Fibroblast of skin of back (primary cell): Measurements from ENCODE around the gene NET1. TPM values are rescaled to one million over a fixed set of nuclear protein-coding genes. Genes with fewer than 3 reads are reported as not detected.
"Not testable (repeated sequence)": the region's sequence is repeated elsewhere in the genome, so short reads cannot be mapped to it uniquely, and the experiment has no call there.

Experiments
- DNase-seq: peaks from one replicate; pipeline ENCODE4 v3.0.0-alpha.2; 2013
- polyA plus RNA-seq, 2 experiments: library from polyadenylated mRNA; unstranded; fragments of 120-200 nt; gene quantifications; one replicate each; pipeline ENCODE4 v1.2.1, GENCODE V29; 2013; ENCODE audit not compliant: insufficient read length in 2 of 2

NET1 gene
- 17.9 TPM for polyA plus RNA-seq (2013, experiment 1 of 2; ENCODE audit: insufficient read length)
- 8.8 TPM for polyA plus RNA-seq (2013, experiment 2 of 2; ENCODE audit: insufficient read length)

DNA sequence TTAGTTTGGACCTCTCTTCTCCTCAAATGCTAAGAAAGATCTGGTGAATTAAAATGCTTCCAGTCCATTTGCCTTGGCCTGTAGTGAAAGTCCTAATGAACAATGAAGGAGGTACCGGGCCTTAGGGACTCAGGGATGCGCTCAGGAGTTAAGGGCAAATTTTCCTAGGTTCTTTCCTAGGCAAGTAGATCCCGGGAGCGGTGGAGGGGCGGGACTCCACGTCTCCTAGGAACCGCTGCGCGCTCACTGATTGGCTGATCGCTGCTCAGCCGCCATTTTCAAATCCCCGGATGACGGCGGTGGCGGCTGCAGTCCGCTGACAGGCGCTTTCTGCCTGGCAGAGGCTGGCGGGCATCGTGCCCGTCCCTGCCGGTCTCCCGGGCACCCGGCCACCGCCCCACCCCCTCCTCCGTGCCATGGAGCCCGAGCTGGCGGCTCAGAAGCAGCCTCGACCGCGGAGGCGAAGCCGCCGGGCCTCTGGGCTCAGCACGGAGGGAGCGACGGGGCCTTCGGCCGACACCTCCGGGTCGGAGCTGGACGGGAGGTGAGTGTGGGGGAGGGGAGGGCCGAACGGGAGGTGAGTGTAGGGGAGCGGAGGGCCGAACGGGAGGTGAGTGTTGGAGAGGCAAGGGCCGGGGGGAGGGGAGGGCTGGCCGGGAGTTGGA, at the start of gene NET1:
TSS of gene NET1 (plus strand) at position 281 of the 665 bp plus-strand sequence. CDS start at position 417, 136 bp downstream.
- DNase-seq, result peak; percentile 83

GRCh38 chr10:5362873-5363272, 49.5 kb upstream of the NET1 start:
- DNase-seq, result no peak

GRCh38 chr10:5364374-5364773, 48.0 kb upstream of the NET1 start:
- DNase-seq, result no peak

GRCh38 chr10:5364890-5365338, 47.4 kb upstream of the NET1 start, which contains the start of gene UCN3:
TSS of gene UCN3 (plus strand) at chr10:5364966. CDS start at chr10:5373721, 8,755 bp downstream.
- DNase-seq, result no peak

DNA sequence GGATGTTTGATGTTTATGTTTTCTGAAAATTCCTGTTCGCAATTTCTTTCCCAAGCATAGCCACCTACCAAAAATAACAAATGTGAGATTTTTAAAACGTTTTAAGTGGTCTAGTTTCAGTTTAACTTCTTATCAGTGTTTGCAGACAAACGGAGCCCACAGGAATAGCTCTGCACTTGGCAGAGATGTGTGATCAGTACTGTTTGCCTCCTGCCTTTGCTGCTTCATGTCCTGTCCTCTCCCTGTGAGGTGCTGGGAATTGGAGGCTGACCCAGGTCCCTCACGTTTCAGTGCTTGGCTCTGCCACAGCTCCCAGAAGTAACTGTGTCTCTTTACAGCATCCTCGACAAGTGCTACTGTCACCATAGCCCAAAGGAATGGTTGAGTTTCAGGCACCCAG, 46.4 kb upstream of the NET1 start:
- DNase-seq, result no peak

DNA sequence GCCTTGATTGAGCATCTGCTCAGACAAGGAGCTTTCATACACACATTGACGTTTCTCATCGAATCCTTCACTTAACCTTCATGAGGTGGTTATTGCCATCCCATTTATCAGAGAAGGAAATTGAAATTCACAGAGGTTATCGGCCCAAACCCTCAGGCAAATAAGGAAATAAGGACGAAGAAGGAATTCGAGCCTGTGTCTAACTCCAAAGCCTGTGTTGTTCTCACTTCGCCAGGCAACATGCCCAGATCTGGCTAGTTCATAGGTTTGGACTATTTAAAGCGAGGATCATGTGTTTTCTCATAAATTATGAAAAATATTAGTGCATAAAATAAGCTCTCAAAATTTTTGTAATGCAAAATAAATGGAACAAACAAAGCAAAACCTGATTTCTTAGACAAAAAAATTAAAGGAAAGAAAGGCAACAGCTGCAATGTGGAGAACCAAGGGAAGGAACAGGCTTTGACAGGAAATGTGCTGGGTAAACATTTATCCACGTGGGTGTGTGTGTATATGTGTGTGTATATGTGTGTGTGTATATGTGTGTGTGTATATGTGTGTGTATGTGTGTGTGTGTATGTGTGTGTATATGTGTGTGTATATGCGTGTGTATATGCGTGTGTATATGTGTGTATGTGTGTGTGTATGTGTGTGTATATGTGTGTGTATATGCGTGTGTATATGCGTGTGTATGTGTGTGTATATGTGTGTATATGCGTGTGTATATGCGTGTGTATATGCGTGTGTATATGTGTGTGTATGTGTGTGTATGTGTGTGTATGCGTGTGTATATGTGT, 42.8 kb upstream of the NET1 start:
- DNase-seq, result no peak

DNA sequence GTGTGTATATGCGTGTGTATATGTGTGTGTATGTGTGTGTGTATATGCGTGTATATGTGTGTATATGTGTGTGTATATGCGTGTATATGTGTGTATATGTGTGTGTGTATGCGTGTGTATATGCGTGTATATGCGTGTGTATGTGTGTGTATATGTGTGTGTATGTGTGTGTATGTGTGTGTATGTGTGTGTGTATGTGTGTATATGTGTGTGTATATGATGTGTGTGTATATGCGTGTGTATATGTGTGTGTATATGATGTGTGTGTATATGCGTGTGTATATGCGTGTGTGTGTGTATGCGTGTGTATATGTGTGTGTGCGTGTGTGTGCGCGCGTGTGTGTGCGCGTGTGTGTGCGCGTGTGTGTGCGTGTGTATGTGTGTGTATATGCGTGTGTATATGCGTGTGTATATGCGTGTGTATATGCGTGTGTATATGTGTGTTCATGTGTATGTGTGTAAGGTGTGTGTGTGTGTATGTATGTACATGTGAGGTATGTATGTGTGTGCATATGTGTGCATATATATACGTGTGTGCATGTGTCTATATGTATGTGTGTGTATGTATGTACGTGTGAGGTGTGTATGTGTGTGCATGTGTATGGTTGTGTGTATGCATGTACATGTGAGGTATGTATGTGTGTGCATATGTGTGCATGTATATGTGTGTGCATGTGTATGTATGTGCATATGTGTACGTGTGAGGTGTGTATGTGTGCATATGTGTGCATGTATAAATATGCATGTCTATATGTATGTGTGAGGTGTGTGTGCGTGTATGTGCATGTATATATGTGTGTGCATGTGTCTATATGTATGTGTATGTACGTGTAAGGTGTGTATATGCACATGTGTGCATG, 41.6 kb upstream of the NET1 start:
- DNase-seq, result no peak

DNA sequence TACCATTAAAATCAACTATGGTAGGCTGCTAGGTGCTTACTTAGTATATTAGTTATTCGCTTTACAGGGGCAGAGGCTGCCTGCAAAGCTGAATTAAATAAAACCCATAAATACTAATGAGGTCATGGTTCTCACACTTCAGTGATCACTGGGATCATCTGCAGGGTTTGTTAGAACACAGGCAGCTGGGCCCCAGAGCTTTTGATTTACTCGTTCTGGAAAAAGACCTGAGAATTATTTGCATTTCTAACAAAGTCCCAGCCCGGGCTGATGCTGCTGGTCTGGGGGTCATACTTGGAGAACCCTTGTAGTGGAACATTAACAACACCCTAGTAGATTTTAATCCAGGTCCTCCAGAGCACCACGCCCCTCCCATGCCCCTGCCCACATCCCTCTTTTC, 39.0 kb upstream of the NET1 start:
- DNase-seq, result no peak

GRCh38 chr10:5373891-5374611, 38.3 kb upstream of the NET1 start:
- no peak for DNase-seq

- no peak for DNase-seq
Measured at GRCh38 chr10:5376450-5376849, 35.9 kb upstream of the NET1 start.

GRCh38 chr10:5379202-5379601, 33.2 kb upstream of the NET1 start:
- not testable (repeated sequence) for DNase-seq

- DNase-seq, result not testable (repeated sequence)
Measured at GRCh38 chr10:5380395-5380794, 32.0 kb upstream of the NET1 start.

DNA sequence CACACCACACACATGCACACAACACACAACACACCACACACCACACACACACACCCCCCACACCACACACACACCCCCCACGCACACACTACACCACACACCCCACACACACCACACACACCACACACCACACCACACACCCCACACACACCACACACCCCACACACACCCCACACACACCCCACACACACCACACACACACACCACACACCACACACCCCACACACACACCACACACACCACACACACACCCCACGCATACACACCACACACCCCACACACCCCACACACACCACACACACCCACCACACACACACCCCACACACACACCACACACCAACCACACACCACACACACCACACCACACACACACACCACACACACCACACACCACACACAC, 31.2 kb upstream of the NET1 start:
- DNase-seq, result no peak

DNA sequence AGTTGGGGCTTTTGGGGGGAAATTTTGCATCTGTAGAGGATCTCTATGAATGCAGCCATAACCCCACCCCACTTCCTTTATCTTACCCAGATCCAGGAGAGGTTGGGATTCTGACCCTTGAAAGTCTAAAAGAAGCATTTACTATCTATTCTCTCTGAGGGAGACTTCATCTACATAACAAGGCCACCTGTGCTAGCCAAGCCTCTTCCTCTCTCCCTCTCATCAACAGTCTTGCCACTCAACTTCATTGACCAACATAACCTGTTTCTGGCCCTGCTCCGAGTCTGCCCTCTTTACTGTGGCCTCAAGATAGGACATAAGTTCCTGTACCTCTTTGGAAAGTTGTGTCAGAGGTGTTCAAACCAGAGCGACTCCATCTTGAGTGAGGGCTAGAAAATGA, 27.1 kb upstream of the NET1 start:
- DNase-seq, result no peak

GRCh38 chr10:5387169-5387568, 25.2 kb upstream of the NET1 start:
- DNase-seq, result no peak

DNA sequence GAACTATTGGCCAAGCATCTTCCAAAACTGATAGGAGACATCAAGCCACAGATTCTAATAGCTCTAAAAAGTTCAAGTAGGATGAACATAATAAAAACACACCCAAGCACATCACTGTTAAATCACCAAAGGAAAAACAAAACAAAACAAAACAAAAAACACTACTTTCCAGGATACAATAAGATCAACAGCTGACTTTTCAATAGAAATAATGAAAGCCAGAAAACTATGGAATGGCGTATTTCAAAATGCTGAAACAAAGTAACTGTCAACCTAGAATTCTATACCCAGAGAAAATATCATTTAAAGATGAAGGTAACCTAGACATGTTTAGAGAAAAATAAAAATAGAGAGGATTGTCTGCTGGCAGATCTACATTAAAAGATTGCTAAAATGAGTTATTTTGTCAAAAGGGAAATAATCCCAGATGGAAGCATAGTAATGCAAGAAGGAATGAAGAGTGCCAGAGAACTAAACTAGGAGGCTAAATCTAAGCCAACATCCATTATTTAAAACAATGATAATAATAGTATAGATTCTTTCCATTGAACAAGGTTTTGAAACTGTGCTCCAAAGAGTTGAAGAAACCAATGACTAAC, 21.7 kb upstream of the NET1 start:
- DNase-seq, result no peak

- no peak for DNase-seq
Measured at GRCh38 chr10:5391790-5392189, 20.6 kb upstream of the NET1 start.

GRCh38 chr10:5393529-5393928, 18.8 kb upstream of the NET1 start:
- DNase-seq, result no peak

GRCh38 chr10:5395168-5395567, 17.2 kb upstream of the NET1 start:
- DNase-seq, result no peak

DNA sequence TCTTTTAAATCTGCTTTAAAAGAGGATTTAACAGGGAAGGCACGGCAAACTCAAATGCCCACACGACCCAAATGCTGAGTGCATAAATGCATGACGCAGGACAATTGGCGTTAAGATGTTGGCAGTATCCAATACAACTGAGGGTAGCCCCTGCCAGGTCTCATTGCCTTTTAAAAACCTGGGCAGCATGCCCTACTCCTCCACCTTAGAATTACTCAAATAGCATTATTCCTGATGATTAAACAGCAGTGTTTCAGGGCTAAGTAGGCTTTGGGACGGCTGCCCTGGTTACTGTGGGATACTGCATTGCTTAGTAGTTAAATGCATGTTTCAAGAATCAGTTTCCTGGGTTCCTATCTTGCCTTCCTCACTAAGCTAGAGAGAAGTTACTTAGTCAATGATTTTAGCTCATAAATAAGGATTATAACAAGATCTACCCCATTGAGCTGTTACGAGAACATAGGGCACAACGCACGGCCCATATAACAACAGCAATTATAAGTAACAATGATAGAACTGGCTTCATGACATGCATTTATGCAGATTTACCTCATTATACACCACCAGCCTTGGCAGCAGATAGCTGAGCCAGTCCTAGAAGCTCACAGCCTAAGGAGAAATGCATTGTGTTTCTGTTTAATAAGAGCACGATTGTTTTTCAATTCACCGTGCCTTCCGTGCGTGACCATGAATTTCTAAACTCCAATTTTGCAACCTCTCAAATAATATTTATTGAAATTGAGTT, 15.6 kb upstream of the NET1 start:
- DNase-seq, result no peak

DNA sequence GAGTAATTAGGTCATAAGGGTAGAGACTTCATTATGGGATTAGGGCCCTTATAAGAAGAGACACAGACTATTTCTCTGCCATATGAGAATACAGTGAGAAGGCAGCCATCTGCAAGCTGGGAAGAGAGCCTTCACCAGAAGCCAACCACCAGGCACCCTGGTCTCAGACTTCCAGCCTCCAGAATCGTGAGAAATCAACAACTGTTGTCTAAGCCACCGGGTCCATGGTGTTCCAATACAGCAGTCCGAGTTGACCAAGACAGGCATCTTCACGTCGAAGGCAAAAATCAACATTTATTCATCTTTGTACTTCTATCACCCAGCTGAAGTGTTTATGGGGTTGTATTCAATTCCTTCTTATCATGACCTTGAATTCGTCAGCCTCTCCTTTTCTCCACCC, 13.0 kb upstream of the NET1 start:
- DNase-seq, result no peak
